Measurements from ENCODE around the gene OLA1.

DNA sequence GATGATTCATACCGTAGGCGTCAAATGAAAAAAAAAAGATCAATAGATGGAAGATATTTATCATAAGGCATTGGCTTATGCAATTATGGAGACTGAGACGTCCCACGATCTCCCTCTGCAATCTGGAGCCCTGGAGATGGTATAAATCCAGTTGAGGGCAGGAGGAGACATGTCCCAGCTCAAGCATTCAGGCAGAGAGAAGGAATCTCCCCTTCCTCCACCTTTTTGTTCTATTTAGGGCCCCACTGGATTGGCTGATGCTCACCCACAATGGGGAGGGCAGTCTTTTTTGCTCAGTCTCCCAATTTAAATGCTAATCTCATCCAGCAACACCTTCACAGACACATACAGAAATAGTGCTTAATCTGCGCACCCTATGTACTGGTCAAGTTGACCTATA, 18.0 kb upstream of the OLA1 start:
- TF ChIP-seq POLR2A (IDR thresholded peaks at IDR 0.05; ENCODE audit: low read depth, low read length) (no peak), POLR2AphosphoS5 (IDR thresholded peaks at IDR 0.05; ENCODE audit: low read depth, low read length) (no peak)

All from GM12892 (cell line).